HTERT RPE-1 (cell line): ENCODE measurements around the gene ZEB2.

Source experiments
- in situ Hi-C: fragments of 300-500 bp; cut with MboI; formaldehyde crosslinking; loops from 4 replicates; pipeline ENCODE4 v1.14.3; 2020; ENCODE audit warnings: low sequenced_read_pairs

Gene ZEB2

DNA sequence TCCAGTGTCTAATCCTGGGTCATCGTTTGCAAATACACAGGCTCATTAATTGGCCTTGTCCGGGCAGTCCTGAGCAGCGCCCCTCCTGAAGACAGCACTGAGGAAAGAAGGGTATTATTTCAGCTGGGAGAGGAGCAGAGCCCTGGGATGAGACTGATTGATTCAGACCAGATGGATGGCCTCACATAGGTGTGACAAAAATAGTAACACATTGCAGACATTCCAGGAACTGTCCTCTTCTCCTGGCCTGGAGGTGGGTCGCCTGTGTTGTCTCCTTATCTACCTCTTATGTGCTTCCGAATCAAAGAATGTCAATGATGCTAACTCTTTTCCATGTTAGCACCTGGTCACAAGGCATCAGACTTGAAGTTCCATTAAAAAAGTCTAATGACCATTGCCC lies 45.9 kb downstream of the ZEB2 start:
- in situ Hi-C loops: no loop called here

DNA sequence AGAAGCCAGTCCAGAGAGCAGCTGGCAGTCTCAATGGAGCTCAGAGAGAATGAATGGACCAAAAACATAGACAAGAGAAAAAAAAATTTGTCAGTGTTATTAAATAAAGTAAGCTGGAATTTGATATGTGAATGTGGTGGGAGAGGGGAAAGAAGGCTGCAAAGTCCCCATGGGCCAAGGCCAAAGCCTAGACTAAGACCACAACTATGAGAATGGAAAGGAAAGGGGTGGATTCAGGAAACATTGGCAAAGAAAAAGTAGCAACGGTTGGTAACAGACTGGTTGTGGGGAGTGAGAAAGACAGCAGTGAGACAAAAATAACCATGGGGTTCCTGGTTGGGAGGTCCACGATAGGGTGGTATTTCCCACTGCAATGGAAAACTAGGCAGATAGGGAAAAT lies 47.0 kb downstream of the ZEB2 start:
- in situ Hi-C loops: no loop called here

DNA sequence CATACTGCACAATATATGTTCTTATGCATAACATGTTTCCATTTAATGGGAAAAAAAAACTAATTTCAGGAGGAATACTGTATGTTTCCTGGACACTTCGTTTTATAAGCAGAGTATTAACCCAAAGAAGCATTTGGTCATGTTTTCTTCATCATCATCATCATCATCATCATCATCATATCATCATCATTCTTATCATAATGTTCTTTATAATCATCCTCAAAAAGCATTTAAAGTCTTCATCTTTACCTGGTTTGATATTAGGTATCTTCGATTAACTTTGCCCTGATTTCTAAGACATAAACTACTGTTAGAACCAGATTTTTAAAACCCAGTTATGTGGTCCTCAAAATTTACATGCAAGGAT lies 47.9 kb downstream of the ZEB2 start:
- in situ Hi-C loops: no loop called here

DNA sequence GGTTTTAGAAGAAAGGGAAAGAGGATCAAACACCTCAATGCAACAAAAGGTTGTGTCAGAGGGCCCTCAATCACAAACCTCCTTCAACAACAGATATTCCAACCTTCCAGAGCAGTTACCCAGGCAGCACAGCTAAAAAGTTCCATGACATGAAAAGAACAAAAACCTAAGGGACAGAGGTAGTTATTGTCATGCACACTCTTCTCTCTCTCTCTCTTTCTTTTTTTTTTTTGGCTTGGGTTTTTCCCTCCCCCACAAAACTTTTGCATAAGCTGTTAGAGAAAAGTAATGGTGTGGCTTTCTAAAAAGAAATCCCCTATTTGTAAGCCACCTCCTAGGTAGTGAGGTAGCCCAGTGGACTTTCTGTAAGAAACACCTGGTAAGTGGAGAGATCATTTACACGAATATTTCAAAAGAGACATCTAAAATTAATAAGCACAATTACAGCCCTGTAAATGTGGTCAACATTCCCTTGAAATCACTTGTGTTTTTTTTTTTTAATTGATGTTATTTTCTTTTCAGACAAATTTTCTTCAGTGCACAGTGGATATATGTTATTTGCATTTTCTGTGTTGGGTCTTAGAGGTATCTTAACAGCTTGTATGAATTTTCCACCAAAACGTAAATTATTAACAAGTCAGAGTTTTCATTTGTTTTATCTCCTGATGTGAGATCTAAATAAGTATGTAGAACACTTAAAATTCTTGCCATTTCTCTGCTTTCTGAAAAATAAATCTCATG lies 48.4 kb downstream of the ZEB2 start:
- in situ Hi-C loops: no loop called here

DNA sequence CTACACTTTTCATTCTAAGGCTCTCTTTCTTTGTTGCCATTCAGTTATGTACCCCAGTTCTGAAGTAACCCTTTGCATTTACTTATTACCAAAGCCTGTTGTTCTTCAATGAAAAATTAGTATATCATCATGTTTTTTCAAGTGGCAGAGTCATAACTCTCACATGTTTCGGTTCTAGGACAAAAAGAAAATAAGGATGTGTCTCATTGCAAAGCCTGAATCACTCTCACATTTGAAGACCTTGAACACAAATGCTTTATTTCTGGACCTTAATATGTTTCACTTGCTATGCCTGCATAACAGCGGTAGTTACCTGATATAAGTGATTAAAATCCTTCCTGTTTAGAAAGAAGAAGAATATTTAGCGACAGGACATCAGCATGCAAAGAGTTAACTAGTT lies 49.1 kb downstream of the ZEB2 start:
- in situ Hi-C loops: no loop called here

DNA sequence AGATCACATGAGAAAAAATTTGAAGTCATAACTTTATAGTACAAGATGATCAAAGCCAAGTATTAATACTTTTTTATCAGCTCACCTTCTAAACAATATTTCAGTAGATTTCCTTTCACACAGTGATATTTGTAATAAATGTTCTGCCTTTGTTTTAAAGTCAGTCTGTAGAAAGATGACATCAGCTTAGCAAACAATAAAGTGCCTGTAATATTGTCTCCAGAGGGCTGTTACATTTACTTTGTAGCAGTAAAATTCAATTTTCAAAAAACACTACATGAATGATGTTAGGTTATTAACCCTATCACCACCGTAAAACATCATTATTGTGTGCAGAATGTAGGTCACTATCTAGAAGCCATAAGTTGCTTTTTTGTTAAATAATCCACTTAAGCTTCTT lies 49.6 kb downstream of the ZEB2 start:
- in situ Hi-C loops: no loop called here

DNA sequence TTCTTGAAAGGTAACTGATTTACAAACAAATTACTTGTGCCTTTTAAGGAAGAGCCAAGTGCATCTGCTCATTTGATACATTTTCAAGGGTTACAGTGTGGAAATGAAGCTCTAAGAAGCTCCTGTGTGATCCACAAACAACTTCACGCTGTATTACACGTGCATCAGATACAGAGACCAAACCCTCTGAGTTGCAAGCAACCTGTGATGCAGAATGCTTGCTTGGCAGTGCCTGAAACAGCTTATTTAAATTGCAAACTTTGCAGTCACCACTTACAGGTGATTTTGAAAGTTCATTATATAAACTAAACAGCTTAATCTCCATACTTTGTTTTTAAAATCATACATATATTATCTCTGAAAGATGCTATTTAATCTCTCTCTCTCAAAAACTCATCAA lies 50.1 kb downstream of the ZEB2 start:
- in situ Hi-C loops: no loop called here

DNA sequence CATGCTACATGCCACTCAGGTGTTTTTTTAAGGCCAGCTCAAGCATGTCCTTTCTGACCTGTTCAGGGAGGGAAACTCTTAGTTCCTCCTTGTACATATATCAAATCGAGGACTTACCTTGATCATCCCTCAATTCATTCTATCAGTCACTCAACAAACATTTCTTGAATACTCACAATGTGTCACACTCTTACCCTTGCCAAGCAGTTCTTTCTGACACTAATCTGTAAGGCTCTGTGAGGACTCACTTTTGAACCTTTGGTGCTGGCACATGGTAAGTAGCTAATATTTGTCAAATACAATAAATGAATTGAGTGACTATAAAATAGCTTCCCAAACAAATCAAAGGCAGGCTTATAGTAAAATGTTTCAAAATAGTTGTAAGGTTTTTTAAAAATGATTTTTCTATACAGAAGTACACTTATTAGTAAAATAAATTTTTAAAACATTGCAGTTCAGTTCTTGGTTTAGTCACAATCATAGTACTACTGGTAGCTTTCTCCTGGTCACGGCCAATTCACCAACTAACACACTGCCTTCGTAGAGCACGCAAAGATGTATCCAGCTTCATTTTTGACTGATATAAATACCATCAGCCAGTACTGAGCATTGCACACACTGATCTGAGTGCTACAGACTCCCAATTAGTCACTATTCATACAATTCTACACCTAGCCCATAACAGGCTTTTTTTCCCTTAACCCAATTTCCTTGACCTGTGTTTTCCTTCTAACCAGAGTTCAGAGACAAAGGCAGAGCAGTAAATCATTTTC lies 50.9 kb downstream of the ZEB2 start:
- in situ Hi-C loops: no loop called here

DNA sequence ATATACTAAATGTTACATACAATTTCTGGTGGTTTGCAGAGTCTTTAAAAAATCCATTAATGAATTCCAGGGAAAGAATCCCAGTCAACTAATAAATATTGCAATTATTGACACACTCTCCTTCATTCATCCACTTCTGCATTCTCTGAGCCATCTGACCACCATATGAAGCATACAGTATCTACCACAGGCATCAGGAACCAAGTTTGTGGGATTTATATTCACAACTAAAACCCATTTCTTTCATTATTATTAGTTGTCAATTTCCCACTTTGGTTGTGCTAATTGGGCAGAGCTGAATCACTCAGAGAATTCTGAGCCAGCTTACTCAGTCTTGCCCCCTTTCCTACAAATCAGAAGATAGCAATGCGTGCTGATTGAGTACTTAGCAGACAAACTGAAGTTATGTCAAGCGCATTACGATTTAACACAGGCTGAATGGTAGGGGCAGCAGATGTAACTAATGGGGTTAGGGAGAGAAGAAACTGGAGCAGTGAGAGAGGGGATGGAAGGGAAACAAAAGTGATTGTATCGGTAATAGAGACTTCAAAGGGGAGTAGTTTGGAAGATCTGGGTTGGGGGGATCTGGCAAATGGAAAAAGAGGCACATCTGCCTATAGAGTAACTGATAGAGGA lies 52.3 kb downstream of the ZEB2 start:
- in situ Hi-C loops: no loop called here

DNA sequence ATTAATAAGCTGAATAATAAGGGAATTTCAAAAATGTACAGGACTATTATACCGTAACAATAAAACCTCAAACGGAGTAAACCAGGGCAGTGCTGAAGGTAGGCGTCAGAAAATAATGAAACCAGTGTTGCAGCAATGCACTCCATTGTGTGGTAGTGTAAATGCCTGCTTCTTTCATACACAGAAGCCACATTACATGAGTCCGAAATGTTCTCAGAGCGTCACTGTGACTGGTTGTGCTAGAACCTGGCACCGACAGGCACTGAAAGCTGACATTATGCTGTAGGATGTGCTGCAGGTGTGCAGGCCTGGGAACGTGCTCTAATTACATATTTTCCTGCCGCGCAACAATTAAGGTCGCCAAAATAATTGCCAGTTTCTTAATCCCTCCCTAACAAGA lies 53.3 kb downstream of the ZEB2 start:
- in situ Hi-C loops: no loop called here

DNA sequence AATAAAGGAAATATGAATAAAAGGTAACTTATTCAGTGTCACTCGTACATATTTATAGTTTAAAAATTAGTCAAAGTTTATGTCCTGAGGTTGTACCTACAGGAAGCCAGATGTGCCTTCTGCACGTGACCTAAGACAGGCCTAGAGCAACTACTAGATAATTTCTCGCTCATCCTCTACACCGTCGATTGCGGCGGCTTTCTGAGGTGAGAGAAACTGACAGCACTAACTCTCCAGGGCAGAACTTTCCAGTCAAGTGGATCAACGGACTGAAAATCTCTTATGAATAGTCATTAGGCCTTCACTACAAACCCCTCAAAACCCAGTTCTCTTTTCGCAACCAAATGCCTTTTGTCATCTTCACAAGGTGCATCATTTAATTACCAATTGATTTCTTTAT lies 54.2 kb downstream of the ZEB2 start:
- in situ Hi-C loops: no loop called here

DNA sequence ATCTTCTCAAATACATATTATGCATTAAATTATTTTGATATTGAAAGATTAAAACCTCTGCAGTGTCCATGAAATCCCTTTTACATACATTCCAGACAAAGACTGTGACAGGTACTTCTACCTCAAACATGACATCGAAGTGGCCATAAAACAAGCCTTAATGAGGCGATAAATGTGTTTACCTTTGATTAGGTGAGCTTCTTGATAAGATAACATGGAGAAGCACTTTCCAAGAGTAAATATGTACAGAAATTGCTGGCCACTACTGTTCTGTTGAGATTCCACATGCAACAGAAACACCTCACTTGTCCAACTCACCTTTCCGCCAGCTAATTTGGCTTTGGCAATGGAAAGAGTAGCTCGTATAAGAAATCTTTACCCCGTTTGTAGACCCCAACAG lies 55.2 kb downstream of the ZEB2 start:
- in situ Hi-C loops: no loop called here

DNA sequence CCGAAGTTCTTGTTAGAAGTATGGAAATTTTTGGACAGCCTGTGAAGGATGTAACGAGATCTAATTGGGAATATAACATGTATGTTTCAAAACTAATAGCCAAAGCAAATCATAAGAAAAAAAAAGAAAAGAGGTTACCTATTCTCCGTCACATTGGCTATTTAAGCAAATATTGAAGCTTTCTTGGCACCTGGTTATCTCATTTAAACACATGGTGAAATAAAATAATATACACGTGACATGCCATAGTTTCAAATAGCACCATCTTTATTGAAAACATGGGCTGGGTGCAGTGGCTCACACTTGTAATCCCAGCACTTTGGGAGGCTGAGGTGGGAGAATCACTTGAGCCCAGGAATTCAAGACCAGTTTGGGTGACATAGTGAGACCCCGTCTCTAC lies 56.7 kb downstream of the ZEB2 start:
- in situ Hi-C loops: no loop called here

DNA sequence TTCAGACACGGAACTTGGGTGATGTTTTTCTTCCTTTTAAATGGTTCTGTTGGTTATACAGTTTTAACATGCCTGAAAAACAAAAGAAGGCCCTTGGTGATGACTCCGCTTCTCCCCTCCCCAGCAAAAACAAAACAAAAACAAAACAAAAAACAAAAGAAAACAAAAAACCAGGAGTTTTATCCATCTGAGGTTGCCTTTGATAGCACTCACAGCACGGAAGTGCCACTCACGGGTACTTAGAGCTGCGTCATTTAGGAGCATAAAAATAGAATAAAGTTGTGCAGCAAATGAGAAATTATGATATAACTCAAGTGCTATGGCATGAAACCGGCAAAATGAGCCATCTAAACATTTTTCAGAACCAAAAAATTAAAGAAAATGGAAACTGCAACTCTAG lies 57.7 kb downstream of the ZEB2 start:
- in situ Hi-C loops: no loop called here

DNA sequence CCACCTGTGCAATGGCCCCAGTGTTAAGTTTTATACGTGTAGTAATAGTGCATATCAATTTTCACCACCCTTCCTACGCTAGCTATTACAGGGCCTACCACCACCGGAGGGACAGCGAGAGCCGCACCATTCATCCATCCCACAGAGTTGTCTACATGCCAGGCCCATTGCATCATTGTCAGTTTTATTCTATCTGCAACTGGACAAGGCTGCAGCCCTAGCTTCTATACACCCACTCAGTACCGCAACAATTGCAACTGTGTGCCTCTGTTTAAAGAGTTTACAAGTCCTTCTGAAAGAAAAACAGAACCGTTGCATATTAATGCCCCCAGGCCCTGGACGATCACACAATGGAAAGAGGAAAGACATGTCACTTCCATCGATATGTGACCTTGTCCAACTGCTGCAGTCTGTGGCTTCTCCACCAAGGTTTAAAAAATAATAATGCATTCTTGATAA lies 58.6 kb downstream of the ZEB2 start:
- in situ Hi-C loops: no loop called here

DNA sequence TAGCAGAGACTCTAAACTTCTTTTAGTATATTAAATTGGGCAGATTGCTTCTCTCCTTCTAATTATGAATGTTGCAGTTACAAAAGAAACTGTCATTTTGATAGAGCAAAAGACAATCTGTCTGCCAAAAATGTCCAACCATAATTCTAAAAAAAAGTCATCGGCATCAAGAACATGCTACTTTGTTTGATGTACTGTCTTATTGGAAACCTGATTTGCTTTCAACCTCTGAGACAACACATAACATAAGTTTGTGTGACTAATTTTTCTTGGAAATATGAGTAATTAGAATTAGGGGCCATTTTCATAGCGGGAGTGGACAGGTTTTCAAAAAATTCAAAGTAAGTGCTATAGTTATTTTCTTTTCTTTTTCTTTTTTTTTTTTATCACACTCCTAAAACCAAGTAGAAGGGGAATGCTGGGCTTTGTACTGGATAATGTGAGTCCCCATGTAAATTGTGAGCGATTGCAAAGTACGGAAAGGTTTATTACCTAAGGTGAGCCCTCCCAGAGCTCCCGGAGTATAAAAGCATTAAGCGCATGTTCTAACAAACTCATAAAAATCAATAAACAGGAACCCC lies 59.1 kb downstream of the ZEB2 start:
- in situ Hi-C loops: no loop called here

DNA sequence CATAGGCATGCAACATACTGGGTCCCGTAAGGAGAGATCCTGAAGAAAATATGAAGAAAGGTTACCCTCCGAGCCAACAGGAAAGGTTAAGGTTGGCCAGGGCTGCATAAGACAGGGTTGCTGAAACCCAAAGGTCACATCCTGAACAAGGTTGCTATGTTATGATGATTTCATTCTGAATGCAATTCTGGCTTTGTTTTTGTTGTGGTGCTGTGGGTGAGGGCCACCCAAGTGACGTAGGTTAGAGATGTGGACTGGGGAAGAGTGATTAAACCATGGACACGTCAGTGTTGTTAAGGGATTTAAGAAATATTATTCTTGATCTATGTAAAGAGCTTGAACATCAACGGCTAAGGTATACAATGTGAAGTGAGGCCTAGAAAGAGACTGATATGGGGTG lies 60.0 kb downstream of the ZEB2 start:
- in situ Hi-C loops: no loop called here

DNA sequence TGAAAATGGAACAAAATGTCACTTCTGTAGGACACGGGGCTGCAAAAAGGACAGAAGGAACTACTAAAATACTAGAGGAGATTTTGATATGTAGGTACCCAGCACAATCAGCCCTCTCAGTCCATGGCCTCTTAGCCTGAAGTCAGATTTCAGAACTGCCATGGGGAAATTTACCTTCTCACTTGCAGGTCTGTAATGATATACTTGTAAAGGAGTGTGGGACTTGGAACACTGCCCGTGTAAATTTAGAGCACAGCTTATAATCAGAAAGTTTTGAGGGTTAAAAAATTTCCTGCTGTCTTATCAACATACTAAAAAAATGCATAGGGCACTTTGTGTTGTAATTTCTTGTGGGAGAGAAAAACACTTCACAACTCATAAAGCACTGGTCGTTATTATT lies 60.6 kb downstream of the ZEB2 start:
- in situ Hi-C loops: no loop called here

DNA sequence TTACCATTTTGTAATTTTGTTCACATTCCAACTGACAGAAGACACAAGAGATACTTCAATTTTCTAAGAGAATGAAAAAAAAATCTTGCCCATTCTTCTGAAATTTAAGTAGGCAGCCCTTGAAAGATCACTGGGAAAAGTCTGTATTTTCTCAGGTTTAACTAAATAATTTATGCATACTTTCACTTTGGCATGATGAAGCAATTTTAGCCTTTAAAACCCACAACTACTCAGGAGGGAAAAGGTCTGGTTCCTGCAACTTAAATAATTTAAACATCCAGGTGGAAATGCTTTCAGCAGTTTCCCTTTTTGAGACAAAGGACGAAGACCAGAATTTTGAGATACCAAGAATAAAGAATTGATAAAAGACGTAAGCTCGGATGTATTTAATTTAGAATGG lies 61.4 kb downstream of the ZEB2 start:
- in situ Hi-C loops: no loop called here

DNA sequence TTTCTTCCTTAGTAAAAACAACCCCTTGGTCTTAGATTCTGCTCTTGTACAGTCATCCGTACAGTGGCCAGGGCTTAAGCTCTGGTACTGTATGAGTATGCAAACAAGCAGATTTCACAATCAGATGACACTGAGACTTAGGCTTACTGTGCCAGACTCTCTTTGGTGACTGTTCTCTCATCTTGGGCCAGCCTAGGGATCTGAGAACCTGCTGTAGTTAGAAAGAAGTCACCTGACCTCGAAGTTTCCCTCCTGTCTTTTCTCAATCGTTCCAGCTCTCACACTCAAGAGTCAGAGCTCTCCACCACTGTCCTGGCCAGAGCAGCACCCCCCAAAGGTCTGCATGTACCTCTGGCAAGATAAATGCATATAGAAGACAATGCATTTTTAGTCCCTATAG lies 63.2 kb downstream of the ZEB2 start:
- in situ Hi-C loops: no loop called here

DNA sequence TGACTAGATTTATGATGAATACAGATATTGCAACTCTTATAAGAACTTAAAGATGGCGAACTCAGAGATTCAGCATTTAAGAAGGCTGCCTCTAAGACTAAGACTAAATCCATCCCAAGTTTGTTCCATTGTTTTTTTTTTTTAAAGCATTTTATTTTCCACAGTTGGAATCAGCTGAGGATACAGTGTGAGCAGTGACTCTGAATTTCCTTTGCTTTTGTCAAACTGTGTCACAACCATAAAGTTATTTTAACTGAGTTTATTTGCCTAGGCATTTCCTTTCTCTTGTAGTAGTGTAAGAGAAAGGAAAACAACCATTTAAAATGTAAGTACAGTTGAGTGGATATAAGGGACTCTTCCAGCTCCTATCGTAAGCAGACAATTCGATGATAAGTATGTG lies 63.9 kb downstream of the ZEB2 start:
- in situ Hi-C loops: no loop called here
